ENCODE results near the gene C8B. TPM values are rescaled to one million over a fixed set of nuclear protein-coding genes. Genes with fewer than 3 reads are reported as not detected.
A peak's percentile ranks its signal among the peaks of the same experiment; 100 is the strongest.

The C8B gene
- total and polyA plus RNA-seq, 9 of the 15 experiments (the other 6 are each of a cell fraction or from before 2014, with no cell fraction given): not detected

DNA sequence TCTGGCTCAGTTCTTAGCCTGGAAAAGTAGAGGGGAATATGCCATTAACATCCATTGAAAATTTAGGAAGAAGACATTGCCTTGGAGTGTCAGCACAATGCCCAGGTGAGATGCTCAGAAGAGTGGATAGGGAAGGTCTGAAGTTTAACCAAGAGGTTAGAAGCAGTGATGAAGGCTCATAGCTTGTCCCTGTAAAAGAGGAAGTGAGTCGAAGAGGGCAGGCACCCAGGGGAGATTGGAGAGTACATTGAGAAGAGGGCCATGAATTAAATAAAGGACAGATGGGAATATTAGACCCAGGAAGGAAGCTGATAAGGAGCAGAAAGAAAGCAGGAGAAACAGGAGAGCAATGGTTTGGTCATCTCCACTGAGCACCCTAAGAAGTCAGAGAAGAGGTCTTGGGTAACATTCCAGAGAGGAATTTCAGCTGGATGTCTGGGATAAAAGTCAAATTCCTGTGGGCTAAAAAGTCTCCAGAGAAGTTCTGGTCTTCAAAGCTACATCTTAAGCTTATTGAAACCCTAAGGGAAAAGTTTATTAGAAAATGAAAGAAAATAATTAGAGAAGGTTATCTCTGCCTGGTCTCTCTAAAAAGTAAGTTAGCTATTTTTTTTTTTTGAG, 17.3 kb downstream of the C8B start:
- Histone ChIP-seq H3K27ac (ENCODE audit: extremely low read depth, low read depth, low read length) (no peak overlapping the region), H3K4me2 (ENCODE audit: insufficient read depth, low read length) (no peak overlapping the region), H3K9me3 (replicated peaks; ENCODE audit: control insufficient read depth, insufficient read depth, low read depth, low read length) (no peaks in the 10 kb centered on the region), H3K4me1 (replicated peaks in 1 of 2; ENCODE audit: control insufficient read depth in 2 of 2, insufficient read depth in 2 of 2, low read length in 2 of 2) (no peaks in the 10 kb centered on the region), H3K79me2 (ENCODE audit: control insufficient read depth, insufficient read depth, low read length) (no peaks in the 10 kb centered on the region), H4K20me1 (replicated peaks; ENCODE audit: control insufficient read depth, insufficient read depth, low read length) (no peaks in the 10 kb centered on the region), H3K9me1 (ENCODE audit: control insufficient read depth, insufficient read depth, low read length) (no peaks in the 10 kb centered on the region), H2AFZ (ENCODE audit: low read depth, low read length) (no peak overlapping the region), H3K4me3 (no peak overlapping the region), H3K36me3 (ENCODE audit: control insufficient read depth, insufficient read depth, low read length) (no peaks in the 10 kb centered on the region), H3K9ac (ENCODE audit: insufficient read depth in 1 of 2, low read depth in 2 of 2, low read length in 2 of 2) (no peak overlapping the region), H3K27me3 (ENCODE audit: control insufficient read depth in 2 of 2, insufficient read depth in 2 of 2, low read length in 2 of 2) (peaks cover 0 to 19% of the 10 kb centered on the region in 2 experiments; a peak in 2 of 5 replicates)
- DNase-seq (ENCODE audit: extremely low read depth in 1 of 4, low spot score in 3 of 4) (no peak), FAIRE-seq (no peak), ATAC-seq (no peak)
- in situ Hi-C loops (cut with MboI): no loop called here
- intact Hi-C loops (cut with micrococcal nuclease): no loop called here
- 0% methylated on average over 1 of the region's 1 CpG for WGBS (ENCODE audit: insufficient coverage, low coverage, missing lambda C conversion rate)
- POLR2A ChIA-PET: interaction anchor here (1.8 kb wide), 1 partner anchor 17 kb away, joined by 3 read pairs; no protein-coding TSS in a partner anchor
- TF ChIP-seq E2F4 (CRISPR knock-in tag; IDR thresholded peaks at IDR 0.05; ENCODE audit: low read depth) (no peak), PHTF2 (CRISPR knock-in tag; IDR thresholded peaks at IDR 0.05) (no peak), SNRNP70 (optimal IDR thresholded peaks at IDR 0.05; ENCODE audit: low read depth, low read length) (no peak), DIDO1 (tag; IDR thresholded peaks at IDR 0.05; ENCODE audit: low read depth) (no peak), HCFC1 (IDR thresholded peaks at IDR 0.05; ENCODE audit: low read depth, low read length) (no peak), ZNF253 (CRISPR knock-in tag; conservative IDR thresholded peaks at IDR 0.05) (no peak), SPI1 (IDR thresholded peaks at IDR 0.05; ENCODE audit: borderline replicate concordance, low read depth, low read length) (peak; percentile 86)
- BruUV-seq (replicated peaks): no TSS peak
- CTCF ChIA-PET (ENCODE audit: low intra/inter-chr PET ratio): no interaction called here
